Kidney epithelial cell (primary cell): ENCODE data around the gene ZDHHC14. TPM values are rescaled to one million over a fixed set of nuclear protein-coding genes. Genes with fewer than 3 reads are reported as not detected.

ENCODE experiments used
- DNase-seq: peaks from one replicate; pipeline ENCODE4 v3.0.0-alpha.2; 2010; ENCODE audit warnings: low read depth
- H3K27me3 ChIP-seq: 2 replicates; pipeline ENCODE4 v1.6.0; 2011; ENCODE audit warnings: low read length; ENCODE audit not compliant: control insufficient read depth, insufficient read depth
- H3K36me3 ChIP-seq: 2 replicates; pipeline ENCODE4 v1.5.1; 2011; ENCODE audit warnings: low read length; ENCODE audit not compliant: control insufficient read depth, insufficient read depth
- H3K4me3 ChIP-seq: 2 replicates; pipeline ENCODE4 v1.5.1; 2011; ENCODE audit warnings: low read depth, mild to moderate bottlenecking, control low read depth, low read length
- total RNA-seq: library from RNA; depleted of rRNA; stranded (reverse); fragments of >200 nt; gene quantifications from 2 replicates; pipeline ENCODE4 v1.2.3, GENCODE V29; 2015
- TF ChIP-seq, protein P1 (sequence below): IDR thresholded peaks from 2 replicates; pipeline ENCODE4 v1.5.1; 2011; ENCODE audit warnings: mild to moderate bottlenecking, moderate library complexity, low read length, control low read depth, inconsistent platforms; ENCODE audit not compliant: insufficient read depth, poor library complexity, severe bottlenecking

Gene ZDHHC14
- total RNA-seq, 1 donor from 2014 or later = 9.7 TPM

GRCh38 chr6:157539900-157540752 is 159.1 kb downstream of the ZDHHC14 start:
- no peak for DNase-seq
- TF ChIP-seq, protein P1, sequence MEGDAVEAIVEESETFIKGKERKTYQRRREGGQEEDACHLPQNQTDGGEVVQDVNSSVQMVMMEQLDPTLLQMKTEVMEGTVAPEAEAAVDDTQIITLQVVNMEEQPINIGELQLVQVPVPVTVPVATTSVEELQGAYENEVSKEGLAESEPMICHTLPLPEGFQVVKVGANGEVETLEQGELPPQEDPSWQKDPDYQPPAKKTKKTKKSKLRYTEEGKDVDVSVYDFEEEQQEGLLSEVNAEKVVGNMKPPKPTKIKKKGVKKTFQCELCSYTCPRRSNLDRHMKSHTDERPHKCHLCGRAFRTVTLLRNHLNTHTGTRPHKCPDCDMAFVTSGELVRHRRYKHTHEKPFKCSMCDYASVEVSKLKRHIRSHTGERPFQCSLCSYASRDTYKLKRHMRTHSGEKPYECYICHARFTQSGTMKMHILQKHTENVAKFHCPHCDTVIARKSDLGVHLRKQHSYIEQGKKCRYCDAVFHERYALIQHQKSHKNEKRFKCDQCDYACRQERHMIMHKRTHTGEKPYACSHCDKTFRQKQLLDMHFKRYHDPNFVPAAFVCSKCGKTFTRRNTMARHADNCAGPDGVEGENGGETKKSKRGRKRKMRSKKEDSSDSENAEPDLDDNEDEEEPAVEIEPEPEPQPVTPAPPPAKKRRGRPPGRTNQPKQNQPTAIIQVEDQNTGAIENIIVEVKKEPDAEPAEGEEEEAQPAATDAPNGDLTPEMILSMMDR = no peak

GRCh38 chr6:157541618-157542413 is 160.8 kb downstream of the ZDHHC14 start:
- no peak for DNase-seq
- Histone ChIP-seq H3K36me3 (no peaks in the 10 kb centered on the region), H3K4me3 (no peak overlapping the region), H3K27me3 (no peaks in the 10 kb centered on the region)
- TF ChIP-seq, protein P1 = no peak

More at GRCh38 chr6:157539900-157540752, 159.1 kb downstream of the ZDHHC14 start:
- no peaks in the 10 kb centered on the region for H3K27me3 ChIP-seq
- H3K4me3 ChIP-seq = no peak overlapping the region
- H3K36me3 ChIP-seq = no peaks in the 10 kb centered on the region

DNA sequence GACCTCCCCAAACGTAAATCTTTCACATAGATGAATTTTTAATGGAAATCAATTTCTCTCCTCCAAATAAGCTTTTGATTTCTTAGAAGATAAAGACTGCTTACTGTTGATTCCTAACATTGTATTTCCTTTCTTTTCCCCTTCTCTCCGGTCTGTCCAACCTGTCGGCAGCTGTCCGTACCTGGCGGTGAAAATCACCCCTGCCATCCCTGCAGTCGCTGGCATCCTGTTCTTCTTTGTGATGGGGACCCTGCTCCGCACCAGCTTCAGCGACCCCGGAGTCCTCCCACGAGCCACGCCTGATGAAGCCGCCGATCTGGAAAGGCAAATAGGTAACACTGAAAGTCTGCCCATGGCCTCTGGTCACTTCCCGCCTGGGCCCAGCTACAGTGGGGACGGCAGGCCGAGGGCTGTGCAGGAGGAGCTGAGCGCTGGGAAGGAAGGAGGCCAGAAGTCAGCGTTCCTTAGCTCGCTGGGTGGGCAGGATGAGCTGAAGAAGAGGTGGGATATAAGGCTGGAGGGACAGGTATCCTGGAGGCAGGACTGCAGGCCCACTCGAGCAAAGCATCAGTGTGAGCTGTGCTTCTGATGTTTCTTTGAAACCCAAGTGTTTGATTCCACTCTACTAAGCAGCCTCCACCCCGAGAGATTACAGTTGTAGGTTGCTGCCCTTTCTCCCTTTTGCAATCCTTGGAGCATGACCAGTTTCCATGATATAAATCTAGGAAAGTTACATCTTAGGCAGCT is 161.6 kb downstream of the ZDHHC14 start:
- Histone ChIP-seq H3K36me3 (no peaks in the 10 kb centered on the region), H3K4me3 (no peak overlapping the region), H3K27me3 (no peaks in the 10 kb centered on the region)
- TF ChIP-seq, protein P1 = no peak
- no peak for DNase-seq

DNA sequence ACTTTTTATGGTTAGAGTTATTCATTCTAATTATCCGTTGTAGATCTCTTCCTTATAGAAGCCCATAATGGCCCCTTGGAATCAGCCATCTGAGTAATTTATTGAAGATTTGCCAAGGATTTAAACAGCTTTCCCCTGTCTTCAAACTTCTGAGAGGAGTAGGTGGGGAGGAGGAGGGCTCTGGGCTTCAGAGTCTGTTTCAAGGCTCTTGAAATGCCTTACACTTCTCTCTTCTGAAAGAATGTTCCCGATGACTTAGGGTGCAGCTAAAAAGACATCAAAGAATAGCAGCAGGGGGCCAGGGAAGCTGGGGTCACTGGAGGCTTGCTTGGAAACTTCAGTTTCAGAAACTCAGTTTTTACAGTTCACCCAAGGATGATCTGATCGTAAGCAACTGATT is 165.3 kb downstream of the ZDHHC14 start:
- DNase-seq = no peak

DNA sequence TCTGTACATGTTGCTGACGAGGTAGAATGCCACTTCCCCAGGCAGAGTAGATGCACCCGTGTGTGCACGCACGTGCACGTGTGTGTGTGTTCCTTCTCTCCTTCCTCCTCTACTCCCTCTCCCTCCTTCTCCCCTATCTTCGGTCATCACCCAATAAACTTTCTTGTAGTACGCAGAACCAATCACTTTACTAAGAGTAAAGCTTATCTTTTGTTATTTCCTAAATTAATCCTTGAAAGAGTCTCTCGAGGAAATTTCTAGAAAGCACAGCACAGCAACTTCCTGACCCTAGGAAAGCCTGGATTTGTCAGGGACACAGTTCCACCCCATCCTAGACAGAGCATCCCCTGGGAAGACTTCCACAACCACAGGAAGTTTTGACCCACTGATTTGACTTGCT is 166.1 kb downstream of the ZDHHC14 start:
- DNase-seq = no peak
- TF ChIP-seq, protein P1 = no peak
- no peak overlapping the region for H3K4me3 ChIP-seq

More for the DNA sequence above, 165.3 kb downstream of the ZDHHC14 start:
- no peaks in the 10 kb centered on the region for H3K27me3 ChIP-seq
- H3K36me3 ChIP-seq = no peaks in the 10 kb centered on the region
- TF ChIP-seq, protein P1 = no peak
- H3K4me3 ChIP-seq = no peak overlapping the region

More for the DNA sequence above, 166.1 kb downstream of the ZDHHC14 start:
- Histone ChIP-seq H3K36me3 (no peaks in the 10 kb centered on the region), H3K27me3 (no peaks in the 10 kb centered on the region)
